AML-193 (cell line): ENCODE measurements around the gene MRGPRG.
"Not testable (repeated sequence)": the region's sequence is repeated elsewhere in the genome, so short reads cannot be mapped to it uniquely, and the experiment has no call there.

Source experiments
- DNase-seq, 2 experiments: peaks; one replicate each; lab custom pipeline; 2025; lab: John Stamatoyannopoulos, UW

MRGPRG gene

DNA sequence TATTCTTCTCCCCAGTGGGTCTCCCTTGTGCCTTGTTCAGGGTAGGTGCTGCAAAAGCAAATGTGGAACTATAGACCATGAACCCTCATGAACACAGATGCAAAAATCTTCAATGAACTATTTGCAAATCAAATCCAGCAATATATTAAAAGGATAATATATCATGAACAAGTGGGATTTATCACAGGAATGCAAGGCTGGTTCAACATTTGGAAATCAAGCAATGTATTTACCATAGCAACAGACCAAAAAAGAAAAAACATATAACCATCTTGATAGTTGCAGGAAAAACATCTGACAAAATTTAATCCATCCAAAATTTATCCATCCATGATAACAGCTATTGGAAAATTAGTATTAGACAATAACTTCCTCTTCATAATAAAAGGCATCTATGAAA lies 42.1 kb downstream of the MRGPRG start:
- DNase-seq, result no peak

- no peak for DNase-seq
Measured at GRCh38 chr11:3175194-3175593, 43.4 kb downstream of the MRGPRG start.

GRCh38 chr11:3174387-3174786 lies 44.2 kb downstream of the MRGPRG start:
- DNase-seq, result no peak

GRCh38 chr11:3173795-3174194 lies 44.8 kb downstream of the MRGPRG start:
- DNase-seq, result no peak

GRCh38 chr11:3171931-3172560 lies 46.6 kb downstream of the MRGPRG start:
- DNase-seq, result no peak

GRCh38 chr11:3170756-3171650 lies 47.6 kb downstream of the MRGPRG start:
- DNase-seq, result no peak

DNA sequence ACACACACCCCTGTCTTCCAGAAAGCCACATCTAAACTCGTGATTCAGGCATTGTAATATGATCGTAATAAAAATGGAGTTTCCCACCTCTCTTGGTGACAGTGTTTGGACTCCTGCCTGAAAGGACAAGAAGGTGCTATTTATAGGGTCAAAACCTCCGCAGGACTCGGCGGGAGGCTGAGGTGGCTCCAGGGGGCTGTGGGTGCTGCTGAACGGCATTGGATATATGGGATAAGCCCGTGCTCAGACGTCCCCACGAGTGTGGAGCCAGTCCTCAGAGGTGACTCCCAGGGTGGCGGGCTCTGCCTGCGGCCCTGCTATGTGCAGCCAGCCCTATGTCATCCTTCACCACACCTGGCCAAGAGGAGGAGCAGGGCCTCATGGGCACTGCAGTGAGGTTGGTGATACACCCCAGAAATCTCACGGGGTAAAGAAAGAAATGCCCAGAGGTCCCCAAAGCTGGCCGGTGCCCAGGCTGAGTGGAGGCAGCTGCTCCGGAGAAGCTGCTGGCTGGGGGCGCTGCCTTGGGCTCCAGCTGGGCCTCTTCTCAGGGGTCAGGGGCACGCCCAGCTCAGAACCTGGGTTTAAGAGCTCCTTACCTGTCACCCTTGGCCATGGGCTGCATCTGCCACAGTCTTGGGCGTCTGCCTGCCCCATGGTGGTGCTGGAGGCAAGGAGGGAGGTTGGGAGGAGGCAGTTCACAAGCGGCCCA lies 48.4 kb downstream of the MRGPRG start:
- no peak for DNase-seq

- DNase-seq, result peak; percentile 42 to 60
Measured at GRCh38 chr11:3169255-3170043, 49.2 kb downstream of the MRGPRG start.

DNA sequence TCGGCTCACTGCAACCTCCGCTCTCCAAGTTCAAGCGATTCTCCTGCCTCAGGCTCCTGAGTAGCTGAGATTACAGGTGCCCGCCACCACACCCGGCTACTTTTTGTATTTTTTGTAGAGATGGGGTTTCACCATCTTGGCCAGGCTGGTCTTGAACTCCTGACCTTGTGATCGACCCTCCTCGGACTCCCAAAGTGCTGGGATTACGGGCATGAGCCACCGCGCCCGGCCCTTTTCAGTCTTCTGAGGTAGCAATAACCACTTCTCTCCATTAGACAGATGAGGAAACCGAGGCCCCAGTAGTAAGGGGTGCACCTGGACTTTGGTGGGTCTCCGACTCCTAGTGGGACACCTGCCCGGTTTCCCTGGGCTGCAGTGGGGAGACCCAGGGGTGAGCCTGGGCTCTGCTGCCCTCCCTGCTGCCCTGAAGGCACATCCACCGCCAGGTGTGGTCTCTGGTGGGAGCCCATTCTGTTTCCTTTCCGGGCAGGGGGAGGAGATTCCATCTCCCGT lies 49.8 kb downstream of the MRGPRG start:
- not testable (repeated sequence) for DNase-seq
